Measurements from ENCODE around the gene WDTC1. TPM values are rescaled to one million over a fixed set of nuclear protein-coding genes. Genes with fewer than 3 reads are reported as not detected.
A peak's percentile ranks its signal among the peaks of the same experiment; 100 is the strongest.

Gene WDTC1
- polyA plus RNA-seq, 2 of the 4 experiments (the other 2 are of a cell fraction), result 3.8 to 6.9 TPM

DNA sequence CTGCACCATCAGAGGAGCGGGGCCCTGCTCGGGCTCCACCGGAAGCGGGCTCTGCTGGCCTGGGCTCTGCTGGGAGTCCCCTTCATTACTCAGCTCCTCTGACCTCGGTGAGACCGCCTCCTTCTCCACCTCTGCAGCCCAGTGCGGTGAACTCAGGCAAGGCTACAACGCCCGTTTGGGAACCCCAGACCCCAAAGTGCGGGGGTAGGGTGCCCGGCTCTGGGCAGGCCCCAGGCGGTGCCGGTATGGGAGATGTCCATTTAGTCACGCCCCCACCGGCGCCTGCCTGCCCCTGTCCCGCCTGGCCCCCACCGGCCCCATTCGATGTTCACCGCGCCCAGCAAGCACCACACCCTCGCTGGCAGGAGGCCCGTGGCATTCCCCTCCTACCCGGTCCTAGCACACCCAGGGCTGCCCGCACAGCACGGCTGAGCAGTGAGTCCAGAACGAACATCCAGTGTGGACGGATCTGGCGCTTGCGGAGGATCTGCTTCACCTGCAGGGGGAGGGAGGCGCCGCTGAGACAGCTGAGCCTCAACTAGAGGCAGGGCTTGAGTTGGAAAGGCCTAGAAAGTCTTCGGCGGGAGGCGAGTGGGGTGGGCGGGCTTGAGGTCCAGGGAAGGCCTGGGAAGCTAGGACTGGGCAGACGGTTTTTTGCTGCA, 122.3 kb downstream of the WDTC1 start:
- ATAC-seq, result peak in 1 of 2 experiments; percentile 39; a peak in 3 of 6 replicates
- Histone ChIP-seq H3K4me3 (no peak overlapping the region), H3K27ac (no peak overlapping the region), H3K4me1 (no peaks in the 10 kb centered on the region), H3K9me3 (no peaks in the 10 kb centered on the region), H3K4me2 (no peak overlapping the region)
- ChIA-PET CTCF (interaction anchor here (0.6 to 12.1 kb wide), 24 partner anchors 8 to 381 kb away, joined by 3 to 134 read pairs (median 10); partner anchors contain the start of genes CD164L2, GPR3, MAP3K6 and SYTL1), POLR2A (interaction anchor here (1.4 kb wide), 1 partner anchor 10 kb away, joined by 4 read pairs; the partner anchor contains the start of gene MAP3K6)
- TF ChIP-seq, protein P1, sequence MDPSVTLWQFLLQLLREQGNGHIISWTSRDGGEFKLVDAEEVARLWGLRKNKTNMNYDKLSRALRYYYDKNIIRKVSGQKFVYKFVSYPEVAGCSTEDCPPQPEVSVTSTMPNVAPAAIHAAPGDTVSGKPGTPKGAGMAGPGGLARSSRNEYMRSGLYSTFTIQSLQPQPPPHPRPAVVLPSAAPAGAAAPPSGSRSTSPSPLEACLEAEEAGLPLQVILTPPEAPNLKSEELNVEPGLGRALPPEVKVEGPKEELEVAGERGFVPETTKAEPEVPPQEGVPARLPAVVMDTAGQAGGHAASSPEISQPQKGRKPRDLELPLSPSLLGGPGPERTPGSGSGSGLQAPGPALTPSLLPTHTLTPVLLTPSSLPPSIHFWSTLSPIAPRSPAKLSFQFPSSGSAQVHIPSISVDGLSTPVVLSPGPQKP (IDR thresholded peaks at IDR 0.05; ENCODE audit: low read depth, low read length), result no peak
- TF ChIP-seq, protein P2, sequence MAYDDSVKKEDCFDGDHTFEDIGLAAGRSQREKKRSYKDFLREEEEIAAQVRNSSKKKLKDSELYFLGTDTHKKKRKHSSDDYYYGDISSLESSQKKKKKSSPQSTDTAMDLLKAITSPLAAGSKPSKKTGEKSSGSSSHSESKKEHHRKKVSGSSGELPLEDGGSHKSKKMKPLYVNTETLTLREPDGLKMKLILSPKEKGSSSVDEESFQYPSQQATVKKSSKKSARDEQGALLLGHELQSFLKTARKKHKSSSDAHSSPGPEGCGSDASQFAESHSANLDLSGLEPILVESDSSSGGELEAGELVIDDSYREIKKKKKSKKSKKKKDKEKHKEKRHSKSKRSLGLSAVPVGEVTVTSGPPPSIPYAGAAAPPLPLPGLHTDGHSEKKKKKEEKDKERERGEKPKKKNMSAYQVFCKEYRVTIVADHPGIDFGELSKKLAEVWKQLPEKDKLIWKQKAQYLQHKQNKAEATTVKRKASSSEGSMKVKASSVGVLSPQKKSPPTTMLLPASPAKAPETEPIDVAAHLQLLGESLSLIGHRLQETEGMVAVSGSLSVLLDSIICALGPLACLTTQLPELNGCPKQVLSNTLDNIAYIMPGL (CRISPR knock-in tag; IDR thresholded peaks at IDR 0.05; ENCODE audit: borderline replicate concordance), result no peak
- TF ChIP-seq ZNF302 (CRISPR knock-in tag; IDR thresholded peaks at IDR 0.05), result no peak
- no peak for TF ChIP-seq RARB (CRISPR knock-in tag; IDR thresholded peaks at IDR 0.05)
- TF ChIP-seq EHF (CRISPR knock-in tag; IDR thresholded peaks at IDR 0.05), result no peak
- TF ChIP-seq ZC3H11A (IDR thresholded peaks at IDR 0.05), result no peak
- TF ChIP-seq SMC3 (IDR thresholded peaks at IDR 0.05), result no peak
- TF ChIP-seq PHF8 (IDR thresholded peaks at IDR 0.05; ENCODE audit: borderline replicate concordance, low read depth), result no peak
- no peak for TF ChIP-seq RAD21 (conservative IDR thresholded peaks at IDR 0.05 in 1 of 2, IDR thresholded peaks at IDR 0.05 in 1 of 2)
- no peak for TF ChIP-seq BHLHE40 (IDR thresholded peaks at IDR 0.05; ENCODE audit: low read depth, low read length)
- TF ChIP-seq HEYL (CRISPR knock-in tag; IDR thresholded peaks at IDR 0.05), result no peak
- no peak for TF ChIP-seq TP53 (CRISPR knock-in tag; IDR thresholded peaks at IDR 0.05)
- TF ChIP-seq NFE2L2 (conservative IDR thresholded peaks at IDR 0.05; ENCODE audit: low read length), result no peak
- no peak for TF ChIP-seq NPAS2 (CRISPR knock-in tag; IDR thresholded peaks at IDR 0.05; ENCODE audit: borderline replicate concordance)
- no peak for TF ChIP-seq ZFP36 (IDR thresholded peaks at IDR 0.05; ENCODE audit: borderline replicate concordance, partially characterized antibody)
- no peak for TF ChIP-seq HDAC2 (IDR thresholded peaks at IDR 0.05)
- TF ChIP-seq, protein P3, sequence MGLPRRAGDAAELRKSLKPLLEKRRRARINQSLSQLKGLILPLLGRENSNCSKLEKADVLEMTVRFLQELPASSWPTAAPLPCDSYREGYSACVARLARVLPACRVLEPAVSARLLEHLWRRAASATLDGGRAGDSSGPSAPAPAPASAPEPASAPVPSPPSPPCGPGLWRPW (IDR thresholded peaks at IDR 0.05), result no peak
- TF ChIP-seq JUN (IDR thresholded peaks at IDR 0.05), result no peak
- TF ChIP-seq POLR2AphosphoS2 (conservative IDR thresholded peaks at IDR 0.05; ENCODE audit: low read length), result no peak
- WGBS (ENCODE audit: missing lambda C conversion rate), result 81% methylated on average over 8 of the region's 37 CpGs
- no peak for FAIRE-seq
- no peak for DNase-seq (ENCODE audit: low read depth in 1 of 2, low spot score in 1 of 2)

DNA sequence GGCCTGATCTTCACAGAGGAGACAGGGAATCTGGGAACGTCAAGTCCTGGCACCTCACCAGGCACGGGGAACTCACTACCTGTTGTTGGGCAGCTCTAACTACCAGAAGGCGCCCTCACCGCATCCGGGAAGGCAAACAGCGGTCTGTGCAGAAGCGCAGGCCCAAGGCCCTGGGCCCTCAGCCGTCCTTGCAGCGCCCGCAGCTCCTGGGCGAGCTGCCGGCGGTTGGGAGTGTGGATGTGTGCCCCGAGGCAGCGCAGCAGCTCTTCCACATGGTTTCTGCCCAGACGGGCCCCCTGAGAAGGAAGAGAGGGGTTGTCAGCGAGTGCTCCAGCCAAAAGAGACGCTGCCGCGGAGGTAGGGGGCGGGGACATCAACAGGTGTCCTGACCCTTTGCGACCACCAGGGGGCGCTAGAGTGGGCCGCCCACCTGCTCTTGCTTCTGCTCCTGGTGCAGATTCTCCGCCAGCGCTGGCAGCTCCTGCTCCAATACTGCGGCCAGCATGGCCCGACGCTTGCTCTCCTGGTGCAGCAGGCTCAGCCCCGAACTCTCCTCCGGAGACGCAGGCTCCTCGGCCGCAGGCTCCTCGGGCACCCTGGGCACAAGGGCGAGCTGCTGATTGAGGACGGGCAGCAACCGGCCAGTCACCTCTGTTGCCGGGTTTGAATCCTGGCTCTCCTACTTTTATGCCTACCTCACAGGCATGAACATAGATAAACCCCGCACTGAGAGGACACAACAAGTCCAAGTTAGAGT, 123.0 kb downstream of the WDTC1 start:
- ChIA-PET CTCF (interaction anchor here (0.6 to 12.1 kb wide), 27 partner anchors 8 to 473 kb away, joined by 3 to 134 read pairs (median 7); partner anchors contain the start of genes CD164L2, GPR3, MAP3K6 and PPP1R8), POLR2A (interaction anchor here (1.4 kb wide), 1 partner anchor 9 kb away, joined by 4 read pairs; the partner anchor contains the start of gene MAP3K6)
- ATAC-seq (peak; percentile 75 to 88; a peak in 5 of 6 replicates), DNase-seq (ENCODE audit: low read depth in 1 of 2, low spot score in 1 of 2) (peak; percentile 49 to 78), FAIRE-seq (no peak)
- H3K9me3 ChIP-seq, result no peaks in the 10 kb centered on the region
- no peak overlapping the region for H3K4me3 ChIP-seq
- no peak overlapping the region for H3K27ac ChIP-seq
- WGBS (ENCODE audit: missing lambda C conversion rate), result 57% methylated on average over 26 of the region's 40 CpGs
- no peak overlapping the region for H3K4me2 ChIP-seq
- H3K4me1 ChIP-seq, result no peaks in the 10 kb centered on the region
- TF ChIP-seq FOXS1 (CRISPR knock-in tag; IDR thresholded peaks at IDR 0.05) (no peak), POLR2A (IDR thresholded peaks at IDR 0.05; ENCODE audit: low read length) (no peak), RNF2 (IDR thresholded peaks at IDR 0.05; ENCODE audit: borderline replicate concordance, low read depth) (no peak), BHLHE40 (IDR thresholded peaks at IDR 0.05; ENCODE audit: low read depth, low read length) (no peak), SMC3 (IDR thresholded peaks at IDR 0.05) (peak; percentile 55), RAD21 (conservative IDR thresholded peaks at IDR 0.05 in 1 of 2, IDR thresholded peaks at IDR 0.05 in 1 of 2) (peak; percentile 31 to 46; a peak in 2 of 5 replicates), TP53 (CRISPR knock-in tag; IDR thresholded peaks at IDR 0.05) (no peak), MAFK (IDR thresholded peaks at IDR 0.05; ENCODE audit: partially characterized antibody) (no peak), CBX2 (IDR thresholded peaks at IDR 0.05; ENCODE audit: borderline replicate concordance, low read depth) (no peak)
- TF ChIP-seq, protein P4, sequence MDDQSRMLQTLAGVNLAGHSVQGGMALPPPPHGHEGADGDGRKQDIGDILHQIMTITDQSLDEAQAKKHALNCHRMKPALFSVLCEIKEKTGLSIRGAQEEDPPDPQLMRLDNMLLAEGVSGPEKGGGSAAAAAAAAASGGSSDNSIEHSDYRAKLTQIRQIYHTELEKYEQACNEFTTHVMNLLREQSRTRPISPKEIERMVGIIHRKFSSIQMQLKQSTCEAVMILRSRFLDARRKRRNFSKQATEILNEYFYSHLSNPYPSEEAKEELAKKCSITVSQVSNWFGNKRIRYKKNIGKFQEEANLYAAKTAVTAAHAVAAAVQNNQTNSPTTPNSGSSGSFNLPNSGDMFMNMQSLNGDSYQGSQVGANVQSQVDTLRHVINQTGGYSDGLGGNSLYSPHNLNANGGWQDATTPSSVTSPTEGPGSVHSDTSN (IDR thresholded peaks at IDR 0.05), result no peak
- TF ChIP-seq, protein P5, sequence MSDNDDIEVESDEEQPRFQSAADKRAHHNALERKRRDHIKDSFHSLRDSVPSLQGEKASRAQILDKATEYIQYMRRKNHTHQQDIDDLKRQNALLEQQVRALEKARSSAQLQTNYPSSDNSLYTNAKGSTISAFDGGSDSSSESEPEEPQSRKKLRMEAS (IDR thresholded peaks at IDR 0.05), result peak; percentile 30; the same call in 1 of the 2 replicates
- TF ChIP-seq, protein P6, sequence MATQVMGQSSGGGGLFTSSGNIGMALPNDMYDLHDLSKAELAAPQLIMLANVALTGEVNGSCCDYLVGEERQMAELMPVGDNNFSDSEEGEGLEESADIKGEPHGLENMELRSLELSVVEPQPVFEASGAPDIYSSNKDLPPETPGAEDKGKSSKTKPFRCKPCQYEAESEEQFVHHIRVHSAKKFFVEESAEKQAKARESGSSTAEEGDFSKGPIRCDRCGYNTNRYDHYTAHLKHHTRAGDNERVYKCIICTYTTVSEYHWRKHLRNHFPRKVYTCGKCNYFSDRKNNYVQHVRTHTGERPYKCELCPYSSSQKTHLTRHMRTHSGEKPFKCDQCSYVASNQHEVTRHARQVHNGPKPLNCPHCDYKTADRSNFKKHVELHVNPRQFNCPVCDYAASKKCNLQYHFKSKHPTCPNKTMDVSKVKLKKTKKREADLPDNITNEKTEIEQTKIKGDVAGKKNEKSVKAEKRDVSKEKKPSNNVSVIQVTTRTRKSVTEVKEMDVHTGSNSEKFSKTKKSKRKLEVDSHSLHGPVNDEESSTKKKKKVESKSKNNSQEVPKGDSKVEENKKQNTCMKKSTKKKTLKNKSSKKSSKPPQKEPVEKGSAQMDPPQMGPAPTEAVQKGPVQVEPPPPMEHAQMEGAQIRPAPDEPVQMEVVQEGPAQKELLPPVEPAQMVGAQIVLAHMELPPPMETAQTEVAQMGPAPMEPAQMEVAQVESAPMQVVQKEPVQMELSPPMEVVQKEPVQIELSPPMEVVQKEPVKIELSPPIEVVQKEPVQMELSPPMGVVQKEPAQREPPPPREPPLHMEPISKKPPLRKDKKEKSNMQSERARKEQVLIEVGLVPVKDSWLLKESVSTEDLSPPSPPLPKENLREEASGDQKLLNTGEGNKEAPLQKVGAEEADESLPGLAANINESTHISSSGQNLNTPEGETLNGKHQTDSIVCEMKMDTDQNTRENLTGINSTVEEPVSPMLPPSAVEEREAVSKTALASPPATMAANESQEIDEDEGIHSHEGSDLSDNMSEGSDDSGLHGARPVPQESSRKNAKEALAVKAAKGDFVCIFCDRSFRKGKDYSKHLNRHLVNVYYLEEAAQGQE (IDR thresholded peaks at IDR 0.05), result no peak

Measured in A549 (cell line).